H7 (cell line): Measurements from ENCODE around the gene CACNA1G. TPM values are rescaled to one million over a fixed set of nuclear protein-coding genes. Genes with fewer than 3 reads are reported as not detected.

ENCODE experiments used
- DNase-seq: peaks from one replicate; pipeline ENCODE4 v3.0.0; 2012
- H3K27me3 ChIP-seq: 2 replicates; pipeline ENCODE4 v1.6.0; 2011; ENCODE audit warnings: mild to moderate bottlenecking, low read length; ENCODE audit not compliant: control insufficient read depth, insufficient read depth
- H3K36me3 ChIP-seq: replicated peaks from 2 replicates; pipeline ENCODE4 v1.5.1; 2011; ENCODE audit warnings: low read length; ENCODE audit not compliant: control insufficient read depth, insufficient read depth
- H3K4me3 ChIP-seq: 2 replicates; pipeline ENCODE4 v1.5.1; 2011; ENCODE audit warnings: low read depth, mild to moderate bottlenecking, control low read depth, low read length, moderate library complexity; ENCODE audit not compliant: insufficient read depth
- total RNA-seq: library from RNA; depleted of rRNA; stranded (reverse); fragments of >200 nt; shearing (Covaris generic); gene quantifications from 2 replicates; pipeline ENCODE4 v1.2.3, GENCODE V29; 2014

Gene CACNA1G
- total RNA-seq, 1 experiment from 2014 or later = 1.9 TPM

GRCh38 chr17:50625032-50625871 lies 64.7 kb downstream of the CACNA1G start:
- H3K4me3 ChIP-seq = no peak overlapping the region
- no peak for DNase-seq
- H3K36me3 ChIP-seq = no peaks in the 10 kb centered on the region
- H3K27me3 ChIP-seq = peaks cover 1% of the 10 kb centered on the region; the same call in 1 of the 2 replicates

- peaks cover 1% of the 10 kb centered on the region; the same call in 1 of the 2 replicates for H3K27me3 ChIP-seq
- no peaks in the 10 kb centered on the region for H3K36me3 ChIP-seq
- no peak overlapping the region for H3K4me3 ChIP-seq
- DNase-seq = peak; percentile 95
Measured at GRCh38 chr17:50626037-50626574, 65.6 kb downstream of the CACNA1G start.

GRCh38 chr17:50627036-50627781 lies 66.7 kb downstream of the CACNA1G start:
- DNase-seq = no peak
- Histone ChIP-seq H3K27me3 (peaks cover 1% of the 10 kb centered on the region), H3K4me3 (no peak overlapping the region), H3K36me3 (no peaks in the 10 kb centered on the region)

DNA sequence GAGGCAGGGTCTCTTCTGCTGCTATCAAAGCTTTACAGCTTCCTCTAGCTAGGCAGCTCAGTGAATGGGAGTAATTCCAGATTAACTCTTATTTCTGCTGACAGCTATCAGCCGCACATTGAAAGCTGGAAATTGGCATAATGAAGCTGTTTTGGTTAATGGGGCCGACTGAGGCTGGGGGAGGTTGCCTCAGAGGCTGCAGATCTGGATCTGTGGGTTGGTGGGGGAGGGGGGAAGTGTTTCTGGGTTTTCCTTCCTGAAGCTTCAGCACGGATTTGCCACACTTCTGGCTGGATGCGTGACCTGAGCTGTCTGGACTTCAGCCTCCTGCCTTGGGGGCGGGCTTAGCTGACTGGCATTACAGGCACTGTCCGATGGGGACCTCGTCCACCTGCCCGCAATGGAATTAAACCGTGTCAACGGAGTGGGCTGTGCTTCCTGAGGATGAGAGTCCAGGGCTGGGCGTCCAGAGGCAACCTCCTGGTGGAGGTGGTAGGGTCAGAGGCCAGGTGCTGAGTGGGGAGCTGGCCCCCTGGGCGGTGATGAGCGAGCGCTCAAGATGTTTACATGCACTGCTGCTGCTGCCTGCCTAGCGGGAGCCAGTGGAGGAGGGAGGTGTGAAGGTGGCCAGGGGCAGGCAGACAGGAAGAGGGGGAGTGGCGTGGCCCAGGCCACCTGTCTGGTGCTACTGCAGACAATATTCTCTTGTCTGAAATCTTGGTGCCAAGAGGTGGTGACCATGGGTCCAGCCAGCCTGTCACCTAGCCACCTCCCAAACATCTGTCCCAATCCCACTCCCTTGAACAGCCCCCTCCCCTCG lies 67.5 kb downstream of the CACNA1G start:
- H3K4me3 ChIP-seq = peak overlapping the region; percentile 19; the same call in 1 of the 2 replicates
- H3K36me3 ChIP-seq = no peaks in the 10 kb centered on the region
- DNase-seq = peak; percentile 85
- peaks cover 8% of the 10 kb centered on the region for H3K27me3 ChIP-seq

DNA sequence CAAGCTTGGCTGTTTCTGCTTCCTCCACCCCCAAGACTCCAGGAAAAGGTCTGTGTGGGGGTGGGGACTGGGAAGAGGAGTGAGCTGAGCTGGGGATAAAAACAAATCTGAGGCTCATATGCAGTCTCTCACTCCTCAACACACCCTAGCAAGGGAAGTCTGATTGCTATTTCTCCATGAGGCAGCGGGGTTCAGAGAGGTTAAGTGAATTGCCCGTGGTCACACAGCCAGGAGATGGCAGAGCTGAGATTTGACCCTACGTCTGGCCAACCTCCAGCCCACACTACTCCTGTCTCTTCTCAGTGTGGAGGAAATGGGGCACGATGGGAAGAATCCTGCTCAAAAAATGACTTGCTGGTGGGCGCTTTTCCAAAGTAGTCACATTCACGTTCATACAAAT lies 69.4 kb downstream of the CACNA1G start:
- Histone ChIP-seq H3K36me3 (no peaks in the 10 kb centered on the region), H3K4me3 (no peak overlapping the region), H3K27me3 (peaks cover 27% of the 10 kb centered on the region)
- DNase-seq = no peak

DNA sequence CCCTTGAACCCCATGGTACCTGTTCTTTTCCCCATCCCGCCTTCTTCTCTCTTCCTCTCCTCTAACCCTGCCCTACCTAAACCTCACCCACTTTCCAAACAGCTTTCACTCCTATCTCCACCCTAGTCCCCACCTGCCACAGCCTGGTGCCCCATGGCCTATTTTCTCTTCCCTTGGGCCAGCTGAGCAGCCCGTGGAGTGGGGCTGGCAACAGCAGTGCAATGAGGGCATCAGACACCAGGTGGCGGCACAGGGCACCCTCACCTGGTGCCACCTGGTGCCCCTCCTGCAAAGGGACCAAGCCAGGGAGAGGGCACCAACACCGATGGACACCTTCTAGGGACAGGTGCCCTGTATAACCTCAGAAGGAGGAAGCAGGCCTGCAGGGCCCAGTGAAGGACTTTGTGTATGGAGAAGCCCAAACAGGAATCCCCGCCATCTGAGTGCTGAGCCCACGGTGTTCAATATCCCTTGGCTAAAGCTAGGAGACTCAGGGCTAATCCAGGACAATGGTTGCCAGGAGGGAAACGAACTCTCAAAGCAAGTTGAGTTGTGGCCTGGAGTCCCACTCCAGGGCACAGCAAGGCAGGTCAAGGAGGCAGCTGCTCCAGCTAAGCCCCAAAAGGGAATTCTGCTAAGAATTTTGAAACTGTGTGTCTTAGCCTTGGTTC lies 70.1 kb downstream of the CACNA1G start:
- DNase-seq = peak; percentile 94
- peaks cover 35% of the 10 kb centered on the region for H3K27me3 ChIP-seq
- H3K4me3 ChIP-seq = no peak overlapping the region
- no peaks in the 10 kb centered on the region for H3K36me3 ChIP-seq

- H3K27me3 ChIP-seq = peaks cover 42% of the 10 kb centered on the region
- no peak overlapping the region for H3K4me3 ChIP-seq
- DNase-seq = no peak
- no peaks in the 10 kb centered on the region for H3K36me3 ChIP-seq
Measured at GRCh38 chr17:50631195-50631907, 70.8 kb downstream of the CACNA1G start.

- no peak for DNase-seq
- Histone ChIP-seq H3K36me3 (no peaks in the 10 kb centered on the region), H3K4me3 (no peak overlapping the region), H3K27me3 (peaks cover 49% of the 10 kb centered on the region)
Measured at GRCh38 chr17:50631908-50632571, 71.5 kb downstream of the CACNA1G start.

DNA sequence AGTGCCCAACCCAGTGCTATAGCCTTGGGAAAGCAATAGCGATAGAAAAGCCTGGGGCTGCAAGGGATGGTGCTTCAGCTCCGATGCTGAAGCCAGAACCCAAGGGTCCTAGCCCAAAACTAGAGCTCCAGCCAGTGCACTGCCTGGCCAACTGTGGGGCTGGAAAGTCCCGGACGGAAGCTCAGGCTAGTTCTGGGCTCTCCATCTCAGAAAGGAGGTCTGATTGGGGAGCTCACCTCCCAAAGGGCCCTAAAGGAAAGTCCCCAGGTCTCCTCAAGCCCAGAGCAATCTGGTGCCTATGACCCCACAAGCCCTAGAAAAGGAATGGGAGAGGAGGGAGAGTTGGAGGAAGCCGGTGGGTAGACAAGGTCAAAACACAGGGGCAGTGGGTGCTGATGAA lies 72.1 kb downstream of the CACNA1G start:
- DNase-seq = no peak
- Histone ChIP-seq H3K4me3 (no peak overlapping the region), H3K36me3 (no peaks in the 10 kb centered on the region), H3K27me3 (peaks cover 49% of the 10 kb centered on the region)

- H3K27me3 ChIP-seq = peaks cover 48% of the 10 kb centered on the region
- no peaks in the 10 kb centered on the region for H3K36me3 ChIP-seq
- no peak overlapping the region for H3K4me3 ChIP-seq
- no peak for DNase-seq
Measured at GRCh38 chr17:50633683-50634082, 73.2 kb downstream of the CACNA1G start.

- peak within 1 kb of the TSS; percentile 44 for H3K4me3 ChIP-seq
- peak; percentile 92 for DNase-seq
- H3K27me3 ChIP-seq = peaks cover 48% of the 10 kb centered on the region
- no peaks in the 10 kb centered on the region for H3K36me3 ChIP-seq
Measured at GRCh38 chr17:50634224-50634914, 73.9 kb downstream of the CACNA1G start, which contains the start of gene ABCC3. Gene ABCC3 (plus strand): TSS chr17:50634881. CDS start chr17:50634937, 56 bp downstream.

DNA sequence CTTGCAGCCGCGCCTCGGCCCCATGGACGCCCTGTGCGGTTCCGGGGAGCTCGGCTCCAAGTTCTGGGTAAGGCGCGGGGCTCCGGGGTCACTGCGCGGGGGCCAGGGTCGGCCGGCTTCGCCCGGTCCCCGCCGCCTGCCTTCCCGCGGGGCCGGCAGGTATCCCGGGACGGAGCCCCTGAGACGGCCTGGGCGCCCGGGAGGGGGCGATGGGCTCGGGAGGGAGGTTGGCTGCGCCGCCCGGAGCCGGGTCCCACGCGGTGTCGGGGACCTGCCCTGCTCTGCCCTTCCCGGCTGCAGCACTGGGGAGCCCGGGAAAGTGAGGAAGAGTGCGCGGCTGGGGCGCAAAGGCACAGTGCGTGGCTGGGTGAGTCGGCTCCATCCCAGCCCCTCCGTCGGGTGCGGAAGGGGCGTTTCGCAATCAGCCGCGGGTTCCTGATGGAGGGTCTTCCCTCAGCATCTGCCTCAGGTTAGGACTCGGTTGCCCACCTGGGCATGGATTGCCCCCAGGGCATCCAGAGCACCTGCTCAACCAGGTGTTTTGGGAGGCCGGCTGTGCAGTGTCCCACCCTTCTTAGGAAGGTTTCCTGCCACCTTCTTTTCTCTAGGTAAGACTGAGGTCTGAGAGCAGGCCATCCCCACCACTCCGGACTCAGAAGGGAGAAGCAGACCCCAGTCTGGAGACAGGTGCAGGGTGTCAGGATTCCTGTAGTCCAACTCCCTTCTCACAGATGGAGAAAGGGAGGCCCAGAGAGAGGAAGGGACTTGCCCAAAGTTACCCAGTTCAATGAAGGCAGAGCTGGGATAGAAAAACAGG lies 74.6 kb downstream of the CACNA1G start:
- Histone ChIP-seq H3K27me3 (peaks cover 48% of the 10 kb centered on the region), H3K4me3 (peak overlapping the region; percentile 44), H3K36me3 (no peaks in the 10 kb centered on the region)
- DNase-seq = peak; percentile 91
